Measurements from ENCODE around the gene GGA1. TPM values are rescaled to one million over a fixed set of nuclear protein-coding genes. Genes with fewer than 3 reads are reported as not detected.
A peak's percentile ranks its signal among the peaks of the same experiment; 100 is the strongest.

The GGA1 gene
- total and polyA plus RNA-seq, 9 of the 15 experiments (the other 6 are each of a cell fraction or from before 2014, with no cell fraction given), result 1.5 to 69.5 (median 31.6) TPM

DNA sequence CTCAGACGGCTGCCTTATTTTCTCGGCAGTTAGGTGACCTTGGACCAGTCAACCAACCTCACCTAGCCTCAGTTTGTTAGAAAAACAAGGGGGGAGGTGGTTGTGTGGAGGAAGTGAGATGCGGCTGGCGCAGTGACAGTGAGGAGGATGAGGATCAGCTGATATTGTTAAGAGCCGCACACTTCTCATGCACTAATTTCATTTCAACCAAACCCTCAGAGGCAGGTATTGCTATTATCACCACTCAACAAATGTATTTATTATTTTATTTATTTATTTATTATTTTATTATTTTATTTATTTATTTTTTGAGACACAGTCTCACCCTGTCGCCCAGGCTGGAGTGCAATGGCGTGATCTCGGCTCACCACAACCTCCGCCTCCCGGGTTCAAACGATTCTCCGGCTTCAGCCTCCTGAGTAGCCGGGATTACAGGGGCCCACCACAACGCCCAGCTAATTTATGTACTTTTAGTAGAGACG is 68.9 kb downstream of the GGA1 start (continued):
- TF ChIP-seq OTX1 (CRISPR knock-in tag; IDR thresholded peaks at IDR 0.05), result no peak
- TF ChIP-seq SNIP1 (IDR thresholded peaks at IDR 0.05; ENCODE audit: low read depth), result no peak
- no peak for TF ChIP-seq KDM4B (IDR thresholded peaks at IDR 0.05; ENCODE audit: borderline replicate concordance in 2 of 2, low read depth in 1 of 2)
- no peak for TF ChIP-seq RBM22 (IDR thresholded peaks at IDR 0.05; ENCODE audit: low read depth, low read length, poor library complexity, severe bottlenecking)
- TF ChIP-seq GABPA (tag; conservative IDR thresholded peaks at IDR 0.05; ENCODE audit: low read depth), result 0 out of 2 replicates have a peak, but pooled peaks have one; percentile 10
- TF ChIP-seq ZNF224 (CRISPR knock-in tag; IDR thresholded peaks at IDR 0.05), result no peak
- no peak for TF ChIP-seq KLF6 (CRISPR knock-in tag; IDR thresholded peaks at IDR 0.05; ENCODE audit: borderline replicate concordance)
- no peak for TF ChIP-seq STAG1 (CRISPR knock-in tag; IDR thresholded peaks at IDR 0.05; ENCODE audit: borderline replicate concordance)
- no peak for TF ChIP-seq FUS (optimal IDR thresholded peaks at IDR 0.05; ENCODE audit: low read depth, low read length)
- no peak for TF ChIP-seq CBFB (CRISPR knock-in tag; IDR thresholded peaks at IDR 0.05)
- TF ChIP-seq ZNF184 (CRISPR knock-in tag; IDR thresholded peaks at IDR 0.05), result no peak
- no peak for TF ChIP-seq ZNF41 (CRISPR knock-in tag; conservative IDR thresholded peaks at IDR 0.05)
- TF ChIP-seq RFX5 (IDR thresholded peaks at IDR 0.05; ENCODE audit: low read depth, low read length), result no peak
- TF ChIP-seq, protein P1, sequence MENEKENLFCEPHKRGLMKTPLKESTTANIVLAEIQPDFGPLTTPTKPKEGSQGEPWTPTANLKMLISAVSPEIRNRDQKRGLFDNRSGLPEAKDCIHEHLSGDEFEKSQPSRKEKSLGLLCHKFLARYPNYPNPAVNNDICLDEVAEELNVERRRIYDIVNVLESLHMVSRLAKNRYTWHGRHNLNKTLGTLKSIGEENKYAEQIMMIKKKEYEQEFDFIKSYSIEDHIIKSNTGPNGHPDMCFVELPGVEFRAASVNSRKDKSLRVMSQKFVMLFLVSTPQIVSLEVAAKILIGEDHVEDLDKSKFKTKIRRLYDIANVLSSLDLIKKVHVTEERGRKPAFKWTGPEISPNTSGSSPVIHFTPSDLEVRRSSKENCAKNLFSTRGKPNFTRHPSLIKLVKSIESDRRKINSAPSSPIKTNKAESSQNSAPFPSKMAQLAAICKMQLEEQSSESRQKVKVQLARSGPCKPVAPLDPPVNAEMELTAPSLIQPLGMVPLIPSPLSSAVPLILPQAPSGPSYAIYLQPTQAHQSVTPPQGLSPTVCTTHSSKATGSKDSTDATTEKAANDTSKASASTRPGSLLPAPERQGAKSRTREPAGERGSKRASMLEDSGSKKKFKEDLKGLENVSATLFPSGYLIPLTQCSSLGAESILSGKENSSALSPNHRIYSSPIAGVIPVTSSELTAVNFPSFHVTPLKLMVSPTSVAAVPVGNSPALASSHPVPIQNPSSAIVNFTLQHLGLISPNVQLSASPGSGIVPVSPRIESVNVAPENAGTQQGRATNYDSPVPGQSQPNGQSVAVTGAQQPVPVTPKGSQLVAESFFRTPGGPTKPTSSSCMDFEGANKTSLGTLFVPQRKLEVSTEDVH (IDR thresholded peaks at IDR 0.05; ENCODE audit: low read depth, partially characterized antibody), result no peak
- peak; percentile 0 for TF ChIP-seq TAF1 (IDR thresholded peaks at IDR 0.05; ENCODE audit: control insufficient read depth, extremely low read depth, insufficient read depth, low read length, severe bottlenecking)
- TF ChIP-seq CBX3 (IDR thresholded peaks at IDR 0.05; ENCODE audit: borderline replicate concordance in 1 of 2, low read length in 2 of 2), result no peak
- TF ChIP-seq, protein P2, sequence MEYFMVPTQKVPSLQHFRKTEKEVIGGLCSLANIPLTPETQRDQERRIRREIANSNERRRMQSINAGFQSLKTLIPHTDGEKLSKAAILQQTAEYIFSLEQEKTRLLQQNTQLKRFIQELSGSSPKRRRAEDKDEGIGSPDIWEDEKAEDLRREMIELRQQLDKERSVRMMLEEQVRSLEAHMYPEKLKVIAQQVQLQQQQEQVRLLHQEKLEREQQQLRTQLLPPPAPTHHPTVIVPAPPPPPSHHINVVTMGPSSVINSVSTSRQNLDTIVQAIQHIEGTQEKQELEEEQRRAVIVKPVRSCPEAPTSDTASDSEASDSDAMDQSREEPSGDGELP (CRISPR knock-in tag; IDR thresholded peaks at IDR 0.05; ENCODE audit: borderline replicate concordance), result peak; percentile 40; the same call in 1 of the 2 replicates
- TF ChIP-seq, protein P3, sequence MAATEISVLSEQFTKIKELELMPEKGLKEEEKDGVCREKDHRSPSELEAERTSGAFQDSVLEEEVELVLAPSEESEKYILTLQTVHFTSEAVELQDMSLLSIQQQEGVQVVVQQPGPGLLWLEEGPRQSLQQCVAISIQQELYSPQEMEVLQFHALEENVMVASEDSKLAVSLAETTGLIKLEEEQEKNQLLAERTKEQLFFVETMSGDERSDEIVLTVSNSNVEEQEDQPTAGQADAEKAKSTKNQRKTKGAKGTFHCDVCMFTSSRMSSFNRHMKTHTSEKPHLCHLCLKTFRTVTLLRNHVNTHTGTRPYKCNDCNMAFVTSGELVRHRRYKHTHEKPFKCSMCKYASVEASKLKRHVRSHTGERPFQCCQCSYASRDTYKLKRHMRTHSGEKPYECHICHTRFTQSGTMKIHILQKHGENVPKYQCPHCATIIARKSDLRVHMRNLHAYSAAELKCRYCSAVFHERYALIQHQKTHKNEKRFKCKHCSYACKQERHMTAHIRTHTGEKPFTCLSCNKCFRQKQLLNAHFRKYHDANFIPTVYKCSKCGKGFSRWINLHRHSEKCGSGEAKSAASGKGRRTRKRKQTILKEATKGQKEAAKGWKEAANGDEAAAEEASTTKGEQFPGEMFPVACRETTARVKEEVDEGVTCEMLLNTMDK (IDR thresholded peaks at IDR 0.05; ENCODE audit: borderline replicate concordance, insufficient read depth, low read depth, low read length, poor library complexity, severe bottlenecking), result no peak
- no peak for TF ChIP-seq MEF2A (IDR thresholded peaks at IDR 0.05; ENCODE audit: control insufficient read depth, low read depth, low read length)
- TF ChIP-seq FOXA1 (IDR thresholded peaks at IDR 0.05; ENCODE audit: borderline replicate concordance), result no peak
- TF ChIP-seq PHB (CRISPR knock-in tag; IDR thresholded peaks at IDR 0.05), result no peak
- no peak for TF ChIP-seq ZBTB1 (CRISPR knock-in tag; IDR thresholded peaks at IDR 0.05; ENCODE audit: borderline replicate concordance, low read depth)

Data from K562 (cell line).